Measurements from ENCODE around the gene PPP2R1B.
"Not testable (repeated sequence)": the region's sequence is repeated elsewhere in the genome, so short reads cannot be mapped to it uniquely, and the experiment has no call there.

PPP2R1B gene

GRCh38 chr11:111765984-111766833 lies at the start of gene PPP2R1B:
TSS of gene PPP2R1B (minus strand) at chr11:111766389. CDS start at chr11:111766361, 28 bp downstream.
- DNase-seq, result peak; percentile 40

- no peak for DNase-seq
Measured at GRCh38 chr11:111815489-111815888, 49.3 kb upstream of the PPP2R1B start.

GRCh38 chr11:111814557-111815320 lies 48.5 kb upstream of the PPP2R1B start:
- no peak for DNase-seq

DNA sequence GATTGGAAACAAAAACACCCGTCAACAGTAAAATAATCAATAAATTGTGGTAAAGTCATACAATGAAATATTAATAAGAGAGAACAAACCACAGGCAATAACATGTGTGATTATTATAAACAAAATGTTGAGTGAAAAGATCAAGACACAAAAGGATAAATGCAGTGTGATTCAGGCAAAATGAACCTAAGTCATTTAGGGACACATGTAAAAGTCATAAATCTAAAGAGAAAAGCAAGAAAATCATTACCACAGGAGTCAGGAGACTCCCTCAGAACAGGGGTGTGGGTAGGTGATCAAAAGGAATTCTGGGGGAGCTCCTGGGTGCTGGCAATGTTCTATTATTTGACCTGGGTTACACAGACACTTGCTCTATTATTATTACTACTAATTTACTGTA lies 47.9 kb upstream of the PPP2R1B start:
- DNase-seq, result no peak

- no peak for DNase-seq
Measured at GRCh38 chr11:111812211-111812610, 46.0 kb upstream of the PPP2R1B start.

- DNase-seq, result no peak
Measured at GRCh38 chr11:111811445-111811844, 45.3 kb upstream of the PPP2R1B start.

GRCh38 chr11:111808834-111809233 lies 42.6 kb upstream of the PPP2R1B start:
- no peak for DNase-seq

- no peak for DNase-seq
Measured at GRCh38 chr11:111808063-111808588, 41.9 kb upstream of the PPP2R1B start.

GRCh38 chr11:111807076-111807475 lies 40.9 kb upstream of the PPP2R1B start:
- no peak for DNase-seq

GRCh38 chr11:111801135-111801534 lies 34.9 kb upstream of the PPP2R1B start:
- DNase-seq, result no peak

DNA sequence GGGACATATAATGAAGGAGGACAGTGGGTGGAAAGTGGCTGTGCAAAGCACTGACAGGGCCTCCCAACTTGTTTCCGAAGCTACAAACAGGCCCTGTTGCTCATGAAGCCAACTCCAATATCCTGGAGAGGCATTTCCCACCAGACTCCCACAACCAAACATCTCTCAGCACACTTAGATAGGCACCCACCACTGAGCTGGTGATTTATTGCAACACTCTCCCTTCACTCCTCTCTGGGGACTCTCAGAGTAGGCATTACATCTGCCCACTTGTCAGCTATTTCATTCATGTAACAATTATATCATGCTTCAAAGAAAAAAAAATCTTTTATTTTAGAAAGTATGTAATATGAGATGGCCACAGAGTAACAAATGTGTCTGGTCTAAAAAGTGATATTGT lies 32.1 kb upstream of the PPP2R1B start:
- DNase-seq, result no peak

- DNase-seq, result no peak
Measured at GRCh38 chr11:111797145-111797581, 31.0 kb upstream of the PPP2R1B start.

DNA sequence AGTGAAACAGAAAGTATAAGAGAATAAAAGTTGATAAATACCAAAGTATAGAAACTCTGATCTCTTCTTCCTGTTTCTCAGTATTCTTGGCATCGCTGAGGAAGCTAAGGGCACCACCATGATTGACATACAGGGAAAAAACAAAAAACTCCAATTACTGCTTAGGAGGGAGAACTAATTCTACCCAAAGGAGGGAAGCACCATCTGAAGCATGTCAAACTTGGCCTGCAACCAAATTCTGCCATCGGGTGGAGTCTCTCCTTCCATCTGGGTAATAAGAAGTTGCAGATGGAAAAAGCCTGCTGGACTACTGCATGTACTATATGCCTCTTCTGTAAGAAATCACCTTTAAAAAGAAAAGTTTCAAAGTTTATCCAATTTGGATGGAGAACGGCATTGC lies 30.5 kb upstream of the PPP2R1B start:
- no peak for DNase-seq

DNA sequence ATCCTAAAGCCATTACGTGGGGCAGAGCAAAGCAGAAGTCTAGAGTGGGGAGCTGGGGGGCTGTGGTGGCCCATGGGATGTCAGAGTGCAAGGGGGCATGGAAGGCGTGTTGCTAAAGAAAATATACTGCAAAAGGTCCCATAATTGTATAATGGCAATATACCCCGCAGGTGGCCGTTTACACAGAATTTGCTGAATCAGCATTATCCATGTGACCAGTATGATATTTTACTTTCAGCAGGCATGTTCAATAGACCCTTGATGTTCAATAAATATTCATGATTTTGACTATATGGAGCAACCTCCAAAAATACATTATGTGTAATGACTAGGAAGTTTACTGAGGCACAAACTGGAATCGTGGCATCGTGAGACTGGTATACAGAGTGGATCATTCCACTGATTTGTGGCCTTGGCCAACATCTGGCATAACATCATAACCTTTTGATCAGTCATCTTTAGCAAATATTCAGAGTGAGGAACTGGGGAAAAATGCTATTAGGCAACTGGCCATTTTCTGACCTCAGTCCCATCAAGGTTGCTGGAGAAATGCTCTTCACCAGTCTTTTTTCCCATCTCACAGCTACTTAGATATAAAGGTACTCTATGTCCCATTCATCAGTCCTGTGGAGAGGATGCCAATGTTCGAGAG lies 29.3 kb upstream of the PPP2R1B start:
- no peak for DNase-seq

GRCh38 chr11:111793863-111794262 lies 27.7 kb upstream of the PPP2R1B start:
- DNase-seq, result peak; percentile 87

- no peak for DNase-seq
Measured at GRCh38 chr11:111792955-111793500, 26.8 kb upstream of the PPP2R1B start.

DNA sequence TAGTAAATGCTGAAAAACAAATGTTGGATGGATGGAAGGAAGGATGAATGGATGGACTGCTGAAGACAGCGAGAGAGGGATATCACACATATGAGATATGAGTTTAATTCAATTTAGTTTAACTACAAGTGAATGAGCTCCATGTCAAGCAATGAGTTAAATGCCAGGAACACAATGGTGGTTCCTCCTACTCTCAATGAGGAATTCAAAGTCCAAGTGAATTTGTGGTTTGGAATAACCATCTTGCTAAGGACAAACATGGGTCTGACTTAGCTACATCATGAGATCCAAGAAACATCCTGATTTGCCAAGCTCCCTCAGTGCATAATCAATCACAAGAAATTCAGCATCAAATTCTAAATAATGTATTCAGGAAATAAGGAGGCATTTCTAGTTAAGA lies 26.1 kb upstream of the PPP2R1B start:
- DNase-seq, result no peak

- no peak for DNase-seq
Measured at GRCh38 chr11:111788464-111788863, 22.3 kb upstream of the PPP2R1B start.

GRCh38 chr11:111788051-111788450 lies 21.9 kb upstream of the PPP2R1B start:
- DNase-seq, result no peak

- DNase-seq, result no peak
Measured at GRCh38 chr11:111785886-111786412, 19.8 kb upstream of the PPP2R1B start.

- no peak for DNase-seq
Measured at GRCh38 chr11:111785076-111785475, 18.9 kb upstream of the PPP2R1B start.

- not testable (repeated sequence) for DNase-seq
Measured at GRCh38 chr11:111784311-111784710, 18.1 kb upstream of the PPP2R1B start.

Measured in amniotic stem cell (primary cell).